Activated CD8-positive, alpha-beta memory T cell treated with anti-CD3 and anti-CD28 coated beads, Interleukin-2, amount 50 U/mL, for 4 hours (primary cell): ENCODE results near the gene CADM4.

ENCODE experiments used
- DNase-seq: peaks from one replicate; pipeline ENCODE4 v3.0.0-alpha.2; 2020

The CADM4 gene

DNA sequence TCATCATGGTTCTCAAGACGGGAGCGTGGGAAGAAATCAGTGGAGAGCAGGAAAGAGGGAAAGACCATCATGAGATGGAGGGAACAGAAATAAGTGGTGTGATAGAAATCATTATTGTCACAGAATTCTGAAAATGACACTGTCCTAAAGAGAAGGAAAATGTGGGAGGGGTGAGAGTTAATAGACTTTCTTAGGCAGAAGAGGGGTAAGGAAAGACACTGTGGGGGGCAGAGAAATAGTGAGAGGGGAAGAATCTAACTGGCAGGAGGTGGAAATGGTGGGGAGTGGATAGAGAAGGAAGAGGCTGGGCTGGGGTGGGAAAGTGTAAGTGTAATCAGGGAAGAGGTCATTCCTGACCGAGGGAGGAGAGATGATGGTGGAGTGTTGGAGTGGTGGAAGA, 60.9 kb downstream of the CADM4 start:
- no peak for DNase-seq

DNA sequence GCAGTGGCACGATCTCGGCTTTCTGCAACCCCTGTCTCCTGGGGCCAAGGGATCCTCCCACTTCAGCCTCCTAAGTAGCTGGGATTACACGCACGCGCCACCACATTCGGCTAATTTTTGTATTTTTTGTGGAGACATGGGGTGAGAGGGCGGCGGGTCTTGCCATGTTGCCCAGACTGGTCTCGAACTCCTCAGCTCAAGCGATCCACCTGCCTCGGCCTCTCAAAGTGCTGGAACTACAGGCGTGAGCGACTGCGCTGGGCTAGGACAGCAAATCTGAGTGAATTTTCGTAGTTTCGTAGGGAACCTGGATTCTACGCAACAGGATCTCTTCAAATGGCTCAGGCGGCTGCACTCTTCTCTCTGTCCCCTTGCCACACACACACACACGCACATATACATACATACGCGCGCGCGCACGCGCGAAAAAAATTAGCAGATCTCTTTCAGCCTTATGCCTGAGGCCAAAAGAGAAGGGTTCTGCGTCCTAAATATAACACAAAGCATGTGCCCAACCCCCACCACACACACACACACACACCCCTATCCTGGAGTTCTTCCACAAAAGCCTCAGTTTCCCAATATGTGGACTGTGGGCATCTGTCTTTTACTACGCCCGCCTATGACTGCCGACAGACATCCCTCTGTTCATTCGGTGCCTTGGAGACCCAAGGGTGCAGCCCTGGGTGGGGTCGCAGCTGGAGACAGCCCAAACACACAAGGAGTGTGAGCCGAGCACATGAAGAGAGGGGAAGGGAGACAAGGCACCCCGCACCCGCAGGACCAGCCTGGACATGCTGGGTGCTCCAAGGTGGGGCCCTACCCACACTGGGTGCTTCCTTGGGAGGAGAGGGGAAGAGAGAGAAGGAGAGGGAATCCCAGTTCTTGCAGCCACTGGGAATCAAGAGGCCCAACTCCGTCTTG, 63.4 kb downstream of the CADM4 start:
- no peak for DNase-seq

DNA sequence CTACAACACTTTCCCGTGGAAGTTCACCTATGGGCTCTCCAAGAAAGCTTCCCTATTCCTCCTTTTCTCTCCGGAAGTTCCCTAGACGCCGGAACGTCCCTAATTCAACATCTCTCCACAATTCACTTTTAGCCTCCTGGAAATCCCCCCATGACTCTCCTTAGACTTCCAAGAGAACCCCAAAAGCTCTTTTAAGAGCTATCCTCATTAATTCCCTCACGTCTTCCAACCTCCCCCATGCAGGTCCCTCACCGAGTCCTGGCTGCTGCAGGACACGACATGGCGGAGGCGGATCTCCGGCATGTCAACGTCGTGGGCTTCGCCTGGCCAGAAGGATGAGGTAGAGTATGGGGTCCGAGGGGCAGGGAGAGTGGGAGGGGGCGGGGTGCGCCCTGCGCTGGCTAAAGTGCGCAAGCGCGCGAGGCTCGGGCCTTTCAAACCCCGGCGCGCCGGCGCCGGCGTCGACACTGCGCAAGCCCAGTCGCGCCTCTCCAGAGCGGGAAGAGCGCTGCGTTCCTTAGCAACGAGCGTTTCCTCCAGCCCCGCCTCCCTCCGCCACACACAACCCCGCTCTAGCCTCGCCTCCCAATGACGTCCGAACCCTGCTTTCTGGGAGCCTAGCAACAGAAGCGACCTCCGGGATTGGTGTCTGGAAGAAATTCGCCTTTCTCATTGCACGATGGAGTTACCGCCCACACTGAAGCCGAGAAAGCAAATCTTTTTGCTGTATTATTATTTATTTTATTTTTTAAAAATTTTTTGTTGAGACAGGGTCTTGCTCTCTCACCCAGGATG, 64.3 kb downstream of the CADM4 start, which contains the start of the genes PINLYP and XRCC1:
TSS of gene PINLYP (plus strand) at position 646 of the 795 bp plus-strand sequence. CDS start 1,391 bp downstream, outside the sequence.
TSS of gene XRCC1 (minus strand) at position 372 of the 795 bp plus-strand sequence. CDS start at position 303, 69 bp downstream.
- peak; percentile 94 for DNase-seq

DNA sequence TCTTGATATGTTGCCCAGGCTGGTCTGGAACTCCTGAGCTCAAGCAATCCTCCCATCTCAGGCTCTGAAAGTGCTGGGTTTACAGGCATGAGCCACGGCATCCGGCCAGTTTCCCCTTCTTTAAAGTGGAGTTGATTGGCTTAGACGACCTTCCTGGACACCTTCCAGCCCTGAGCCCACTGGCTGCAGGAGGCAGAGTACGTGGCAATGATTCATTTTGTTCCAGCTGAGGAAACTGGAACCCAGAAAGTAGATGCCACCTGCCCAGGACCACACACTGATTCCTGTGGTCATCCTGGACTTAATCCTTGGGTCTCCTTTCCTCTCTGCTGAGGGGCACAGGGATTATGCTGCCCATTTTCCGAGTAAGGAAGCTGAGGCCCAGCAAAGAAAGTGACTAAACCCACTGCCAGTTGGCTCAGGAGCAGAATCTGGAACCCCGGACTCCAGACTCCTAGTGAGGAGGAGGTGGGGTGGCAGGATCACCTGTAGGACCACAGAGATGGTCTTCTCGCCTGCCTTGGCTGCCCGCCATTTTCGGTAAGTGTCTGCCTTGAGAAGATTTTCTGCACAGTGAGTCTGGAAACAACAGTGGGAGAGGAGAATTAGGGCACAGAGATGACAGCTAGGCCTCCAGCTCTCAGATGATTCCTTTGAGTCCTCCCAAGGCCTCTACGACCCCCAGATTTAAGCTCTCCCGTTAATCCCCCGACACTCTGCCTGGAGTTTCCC, 65.1 kb downstream of the CADM4 start:
- no peak for DNase-seq
